HG02642 (cell line): ENCODE data around the gene HOXD4.

Experiments used
- ATAC-seq: cut with Tn5 transposase; IDR thresholded peaks from one replicate; pipeline ENCODE4 v1.9.1; 2021; ENCODE audit warnings: mild to moderate bottlenecking; ENCODE audit not compliant: unreplicated experiment, poor library complexity

Gene HOXD4

GRCh38 chr2:176154576-176155252, 3.4 kb downstream of the HOXD4 start:
- no peak for ATAC-seq

- no peak for ATAC-seq
Measured at GRCh38 chr2:176155356-176156044, 4.2 kb downstream of the HOXD4 start.

- ATAC-seq = no peak
Measured at GRCh38 chr2:176156301-176156806, 5.0 kb downstream of the HOXD4 start.

GRCh38 chr2:176156807-176157498, 5.6 kb downstream of the HOXD4 start, which contains the start of gene HOXD3:
TSS of gene HOXD3 (plus strand) at chr2:176157307. CDS start at chr2:176169115, 11,808 bp downstream.
- ATAC-seq = no peak

GRCh38 chr2:176157499-176158185, 6.3 kb downstream of the HOXD4 start:
- no peak for ATAC-seq

GRCh38 chr2:176158186-176158591, 6.8 kb downstream of the HOXD4 start:
- ATAC-seq = no peak

- no peak for ATAC-seq
Measured at GRCh38 chr2:176158855-176159662, 7.7 kb downstream of the HOXD4 start.

GRCh38 chr2:176159663-176160250, 8.4 kb downstream of the HOXD4 start:
- no peak for ATAC-seq

GRCh38 chr2:176160251-176160985, 9.1 kb downstream of the HOXD4 start:
- no peak for ATAC-seq

GRCh38 chr2:176160986-176161824, 9.9 kb downstream of the HOXD4 start:
- no peak for ATAC-seq

- no peak for ATAC-seq
Measured at GRCh38 chr2:176161825-176162626, 10.7 kb downstream of the HOXD4 start.

- no peak for ATAC-seq
Measured at GRCh38 chr2:176162911-176163671, 11.7 kb downstream of the HOXD4 start.

- ATAC-seq = no peak
Measured at GRCh38 chr2:176163672-176164056, 12.3 kb downstream of the HOXD4 start.

- ATAC-seq = no peak
Measured at GRCh38 chr2:176164201-176164600, 12.9 kb downstream of the HOXD4 start.

- no peak for ATAC-seq
Measured at GRCh38 chr2:176164611-176165369, 13.4 kb downstream of the HOXD4 start.
